ENCODE results near the gene KCTD13.
"Not testable (repeated sequence)": the region's sequence is repeated elsewhere in the genome, so short reads cannot be mapped to it uniquely, and the experiment has no call there.

The KCTD13 gene

GRCh38 chr16:29877266-29877961 lies 48.6 kb downstream of the KCTD13 start:
- FAIRE-seq, result no peak

- no peak for FAIRE-seq
Measured at GRCh38 chr16:29876594-29877249, 49.3 kb downstream of the KCTD13 start.

- FAIRE-seq, result no peak
Measured at GRCh38 chr16:29876217-29876593, 49.8 kb downstream of the KCTD13 start.

- no peak for FAIRE-seq
Measured at GRCh38 chr16:29875206-29875605, 50.8 kb downstream of the KCTD13 start.

GRCh38 chr16:29873319-29873718 lies 52.7 kb downstream of the KCTD13 start:
- FAIRE-seq, result no peak

GRCh38 chr16:29871822-29872546 lies 54.0 kb downstream of the KCTD13 start:
- FAIRE-seq, result no peak

- FAIRE-seq, result not testable (repeated sequence)
Measured at GRCh38 chr16:29869067-29869466, 57.0 kb downstream of the KCTD13 start.

GRCh38 chr16:29868396-29869009 lies 57.5 kb downstream of the KCTD13 start:
- no peak for FAIRE-seq

- FAIRE-seq, result no peak
Measured at GRCh38 chr16:29864205-29864604, 61.8 kb downstream of the KCTD13 start.

GRCh38 chr16:29863669-29863984 lies 62.4 kb downstream of the KCTD13 start:
- FAIRE-seq, result no peak

- peak; percentile 57 for FAIRE-seq
Measured at GRCh38 chr16:29862884-29863668, 63.0 kb downstream of the KCTD13 start, which contains the start of gene CDIPT. Gene CDIPT, minus strand, starts transcription at chr16:29863226. Its CDS starts 369 bp downstream, at chr16:29862857.

GRCh38 chr16:29862383-29862883 lies 63.6 kb downstream of the KCTD13 start:
- no peak for FAIRE-seq

GRCh38 chr16:29860218-29860617 lies 65.8 kb downstream of the KCTD13 start:
- no peak for FAIRE-seq

GRCh38 chr16:29858974-29859373 lies 67.1 kb downstream of the KCTD13 start:
- FAIRE-seq, result no peak

GRCh38 chr16:29858149-29858849 lies 67.7 kb downstream of the KCTD13 start:
- FAIRE-seq, result no peak

- FAIRE-seq, result no peak
Measured at GRCh38 chr16:29857133-29857760, 68.8 kb downstream of the KCTD13 start.
